ENCODE data around the gene ICAM4.

The ICAM4 gene

GRCh38 chr19:10293637-10294367, 7.0 kb downstream of the ICAM4 start:
- Histone ChIP-seq H3K27ac (ENCODE audit: poor library complexity, severe bottlenecking) (no peak overlapping the region), H3K27me3 (ENCODE audit: insufficient read depth, poor library complexity, severe bottlenecking) (no peaks in the 10 kb centered on the region), H3K4me3 (ENCODE audit: severe bottlenecking) (no peak overlapping the region), H3K9me3 (ENCODE audit: severe bottlenecking) (no peaks in the 10 kb centered on the region), H3K36me3 (ENCODE audit: low read depth) (peaks cover 7% of the 10 kb centered on the region; the same call in 1 of the 2 replicates), H3K4me1 (ENCODE audit: insufficient read depth, poor library complexity, severe bottlenecking) (peaks cover 4% of the 10 kb centered on the region)
- ATAC-seq (ENCODE audit: low read depth), result no peak
- TF ChIP-seq CTCF (IDR thresholded peaks at IDR 0.05; ENCODE audit: poor library complexity, severe bottlenecking), result no peak
- no peak for DNase-seq (ENCODE audit: low spot score)

GRCh38 chr19:10294368-10294697, 7.6 kb downstream of the ICAM4 start:
- DNase-seq (ENCODE audit: low spot score) (no peak), ATAC-seq (ENCODE audit: low read depth) (no peak)
- peaks cover 4% of the 10 kb centered on the region for H3K4me1 ChIP-seq (ENCODE audit: insufficient read depth, poor library complexity, severe bottlenecking)
- no peaks in the 10 kb centered on the region for H3K27me3 ChIP-seq (ENCODE audit: insufficient read depth, poor library complexity, severe bottlenecking)
- H3K4me3 ChIP-seq (ENCODE audit: severe bottlenecking), result no peak overlapping the region
- peaks cover 7% of the 10 kb centered on the region; the same call in 1 of the 2 replicates for H3K36me3 ChIP-seq (ENCODE audit: low read depth)
- TF ChIP-seq CTCF (IDR thresholded peaks at IDR 0.05; ENCODE audit: poor library complexity, severe bottlenecking), result no peak
- H3K9me3 ChIP-seq (ENCODE audit: severe bottlenecking), result no peaks in the 10 kb centered on the region
- no peak overlapping the region for H3K27ac ChIP-seq (ENCODE audit: poor library complexity, severe bottlenecking)

GRCh38 chr19:10295305-10295846, 8.6 kb downstream of the ICAM4 start:
- H3K27ac ChIP-seq (ENCODE audit: poor library complexity, severe bottlenecking), result no peak overlapping the region
- no peaks in the 10 kb centered on the region for H3K9me3 ChIP-seq (ENCODE audit: severe bottlenecking)
- no peak for DNase-seq (ENCODE audit: low spot score)
- no peak for ATAC-seq (ENCODE audit: low read depth)
- H3K36me3 ChIP-seq (ENCODE audit: low read depth), result peaks cover 7% of the 10 kb centered on the region; the same call in 1 of the 2 replicates
- peaks cover 4% of the 10 kb centered on the region for H3K4me1 ChIP-seq (ENCODE audit: insufficient read depth, poor library complexity, severe bottlenecking)
- no peak for TF ChIP-seq CTCF (IDR thresholded peaks at IDR 0.05; ENCODE audit: poor library complexity, severe bottlenecking)
- H3K4me3 ChIP-seq (ENCODE audit: severe bottlenecking), result no peak overlapping the region
- H3K27me3 ChIP-seq (ENCODE audit: insufficient read depth, poor library complexity, severe bottlenecking), result no peaks in the 10 kb centered on the region

GRCh38 chr19:10295847-10296591, 9.3 kb downstream of the ICAM4 start:
- Histone ChIP-seq H3K36me3 (ENCODE audit: low read depth) (peaks cover 7% of the 10 kb centered on the region; the same call in 1 of the 2 replicates), H3K27me3 (ENCODE audit: insufficient read depth, poor library complexity, severe bottlenecking) (no peaks in the 10 kb centered on the region), H3K27ac (ENCODE audit: poor library complexity, severe bottlenecking) (no peak overlapping the region), H3K4me3 (ENCODE audit: severe bottlenecking) (no peak overlapping the region), H3K9me3 (ENCODE audit: severe bottlenecking) (no peaks in the 10 kb centered on the region), H3K4me1 (ENCODE audit: insufficient read depth, poor library complexity, severe bottlenecking) (peaks cover 4% of the 10 kb centered on the region)
- ATAC-seq (ENCODE audit: low read depth) (no peak), DNase-seq (ENCODE audit: low spot score) (no peak)
- TF ChIP-seq CTCF (IDR thresholded peaks at IDR 0.05; ENCODE audit: poor library complexity, severe bottlenecking), result no peak

All from RWPE2 (cell line).